HG03469 (cell line): ENCODE measurements around the gene CDH2.

ENCODE experiments used
- ATAC-seq: cut with Tn5 transposase; IDR thresholded peaks from one replicate; pipeline ENCODE4 v1.9.1; 2021; ENCODE audit warnings: mild to moderate bottlenecking, moderate library complexity, moderate number of reproducible peaks; ENCODE audit not compliant: unreplicated experiment

Gene CDH2

DNA sequence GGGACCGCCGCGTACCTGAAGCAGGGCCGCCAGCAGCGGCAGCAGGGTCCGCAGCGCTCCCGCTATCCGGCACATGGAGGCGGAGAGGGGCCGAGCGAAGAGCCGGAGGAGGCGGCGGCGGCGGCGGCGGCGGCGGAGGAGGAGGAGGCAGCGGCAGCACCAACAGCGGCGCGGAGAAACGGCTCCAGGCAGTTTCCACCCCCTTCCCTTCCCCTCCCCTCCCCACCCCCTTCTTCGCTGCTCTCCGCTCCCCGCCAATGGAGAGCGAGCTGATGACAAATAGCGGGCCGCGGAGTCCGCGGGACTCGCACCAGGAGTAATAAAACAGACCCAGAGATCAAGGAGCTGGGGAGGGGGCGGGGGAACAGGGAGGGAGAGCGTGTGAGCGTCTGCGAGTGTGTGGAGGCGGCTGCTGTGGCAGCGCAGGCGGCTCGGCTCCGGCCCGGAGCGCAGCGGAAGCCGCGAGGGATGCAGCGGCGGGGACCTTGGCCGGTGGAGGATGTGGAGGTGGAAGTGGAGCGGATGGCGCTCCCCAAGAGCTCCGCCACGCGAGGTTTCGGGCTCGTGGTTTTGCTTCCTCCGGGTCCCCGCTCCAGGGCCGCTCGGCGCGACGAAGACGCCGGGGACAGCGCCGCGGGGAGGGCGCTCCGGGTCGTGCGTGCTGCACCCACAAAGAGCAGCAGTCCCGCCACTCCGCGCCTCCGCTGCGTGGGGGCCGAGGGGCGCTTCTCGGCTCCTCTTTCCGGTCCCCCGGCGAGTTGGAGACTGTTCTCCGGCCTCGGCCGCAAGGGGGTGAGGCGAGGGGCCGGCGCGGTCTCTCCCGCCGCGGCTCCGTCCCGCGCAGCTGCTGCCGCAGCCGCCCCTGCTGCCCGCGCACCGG, at the start of gene CDH2:
Gene CDH2, minus strand, starts transcription at position 183 of the 880 bp plus-strand sequence. Its CDS starts 108 bp downstream, at position 75.
- ATAC-seq: no peak

DNA sequence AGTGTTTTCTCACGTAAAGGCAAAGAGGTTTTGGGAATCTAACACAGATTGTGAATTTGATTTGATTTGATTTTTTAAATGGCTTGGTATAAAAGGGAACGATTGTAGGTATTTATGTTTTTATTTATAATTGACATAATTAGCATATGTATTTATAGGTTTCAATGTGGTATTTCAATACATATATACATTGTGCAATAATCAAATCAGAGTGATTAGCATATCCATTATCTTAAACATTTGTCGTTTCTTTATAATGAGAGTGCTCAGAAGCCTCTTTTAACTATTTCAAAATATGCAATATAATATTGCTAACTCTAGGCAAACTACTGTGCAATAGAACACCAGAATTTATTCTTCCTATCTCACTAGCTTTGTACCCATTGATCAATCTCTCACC, 35.1 kb upstream of the CDH2 start:
- no peak for ATAC-seq

DNA sequence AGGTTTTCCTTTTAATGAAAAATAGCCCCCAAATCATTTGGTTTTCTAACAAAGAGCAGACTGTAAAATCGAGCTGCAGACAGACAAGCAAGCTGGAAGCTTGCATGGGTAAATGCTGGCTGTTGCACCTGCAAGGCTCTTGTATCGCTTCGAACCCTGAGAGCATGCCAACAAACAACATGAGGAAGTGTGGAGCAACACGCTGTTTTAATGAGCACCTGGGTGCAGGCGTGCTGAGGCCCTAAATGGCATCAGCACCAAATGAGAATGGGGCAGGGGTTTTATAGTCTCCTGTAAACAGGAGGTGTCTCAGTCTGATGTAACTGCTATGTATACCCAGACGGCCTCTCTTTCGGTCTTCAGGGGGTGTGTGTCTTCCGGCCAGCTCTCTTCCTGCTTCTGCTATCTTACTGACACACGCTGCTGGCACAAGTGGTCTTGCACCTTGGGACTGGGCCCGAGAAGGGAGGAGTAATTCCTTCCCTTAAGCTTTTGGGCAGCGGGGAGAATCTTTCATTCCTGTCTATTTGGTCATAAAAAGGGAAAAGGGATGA, 31.9 kb upstream of the CDH2 start:
- no peak for ATAC-seq

DNA sequence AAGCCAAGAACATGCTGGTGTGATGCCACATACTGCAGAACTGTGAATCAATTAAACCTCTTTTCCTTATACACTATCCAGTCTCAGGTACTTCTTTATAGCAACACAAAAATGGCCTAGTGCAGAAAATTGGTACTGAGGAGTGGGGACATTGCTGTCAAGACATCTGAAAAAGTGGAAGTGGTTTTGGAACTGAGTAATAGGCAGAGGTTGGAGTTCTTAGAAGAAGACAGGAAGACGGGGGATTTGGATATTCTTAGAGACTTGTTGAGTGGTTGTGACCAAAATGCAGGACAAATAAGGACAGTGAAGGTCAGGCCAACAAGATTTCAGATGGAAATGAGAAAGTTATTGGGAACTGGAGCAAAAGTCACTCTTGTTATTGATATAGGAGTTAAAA, 31.3 kb upstream of the CDH2 start:
- no peak for ATAC-seq

DNA sequence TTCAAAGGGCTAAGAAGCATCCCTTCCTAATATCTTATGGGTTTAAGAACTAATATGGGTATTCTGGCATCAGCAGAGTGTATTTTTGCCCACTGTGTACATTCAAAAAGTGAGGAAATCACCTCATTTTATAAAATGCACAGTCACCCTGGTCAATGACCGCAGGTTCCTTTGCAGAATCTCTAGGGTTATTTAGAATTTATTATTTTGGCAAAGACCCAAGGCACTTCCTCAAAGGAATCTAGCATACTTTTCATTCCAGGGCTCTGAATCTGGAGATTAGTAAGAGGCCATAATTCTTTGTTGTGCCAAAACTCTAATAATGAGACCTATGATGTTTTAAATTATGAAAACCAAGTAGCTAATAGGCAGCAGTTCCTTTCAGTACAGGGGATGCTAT, 27.2 kb upstream of the CDH2 start:
- no peak for ATAC-seq

DNA sequence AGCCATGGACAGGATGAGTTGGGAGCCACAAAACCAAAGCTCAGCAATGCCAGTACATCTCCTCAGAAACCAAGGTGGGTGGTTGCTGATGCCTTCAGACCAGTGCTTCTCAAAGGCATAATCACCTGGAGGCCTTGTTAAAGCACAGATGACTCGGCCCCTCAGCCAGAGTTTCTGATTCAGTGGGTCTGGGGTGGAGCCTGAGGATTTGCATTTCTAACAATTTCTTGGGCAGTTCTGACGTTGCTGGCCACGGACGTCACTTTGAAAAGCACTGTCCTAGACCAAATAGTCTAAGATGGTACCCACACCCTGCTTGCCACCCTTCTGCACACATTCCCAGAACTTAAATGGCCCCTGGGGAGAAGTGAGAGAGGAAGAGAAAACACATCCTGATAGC, 24.1 kb upstream of the CDH2 start:
- ATAC-seq: no peak

DNA sequence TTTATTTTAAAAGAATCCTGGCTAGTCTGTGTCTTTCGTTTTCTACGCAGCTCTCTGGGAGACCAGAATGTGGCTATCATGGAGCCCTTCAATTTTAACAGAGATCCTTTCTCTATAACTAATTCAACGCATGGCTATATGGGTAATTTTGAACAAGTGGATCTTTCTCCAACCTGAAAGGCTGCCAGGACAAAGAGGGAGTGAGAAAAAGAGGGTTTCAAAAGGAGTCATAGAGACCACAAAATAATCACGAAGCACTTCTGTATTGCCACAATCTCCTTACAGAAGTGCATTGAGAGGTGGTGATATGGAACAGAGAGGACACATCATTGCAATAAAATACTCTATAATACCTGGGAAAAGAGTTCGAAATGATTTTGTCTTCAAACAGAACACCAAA, 21.7 kb upstream of the CDH2 start:
- no peak for ATAC-seq

DNA sequence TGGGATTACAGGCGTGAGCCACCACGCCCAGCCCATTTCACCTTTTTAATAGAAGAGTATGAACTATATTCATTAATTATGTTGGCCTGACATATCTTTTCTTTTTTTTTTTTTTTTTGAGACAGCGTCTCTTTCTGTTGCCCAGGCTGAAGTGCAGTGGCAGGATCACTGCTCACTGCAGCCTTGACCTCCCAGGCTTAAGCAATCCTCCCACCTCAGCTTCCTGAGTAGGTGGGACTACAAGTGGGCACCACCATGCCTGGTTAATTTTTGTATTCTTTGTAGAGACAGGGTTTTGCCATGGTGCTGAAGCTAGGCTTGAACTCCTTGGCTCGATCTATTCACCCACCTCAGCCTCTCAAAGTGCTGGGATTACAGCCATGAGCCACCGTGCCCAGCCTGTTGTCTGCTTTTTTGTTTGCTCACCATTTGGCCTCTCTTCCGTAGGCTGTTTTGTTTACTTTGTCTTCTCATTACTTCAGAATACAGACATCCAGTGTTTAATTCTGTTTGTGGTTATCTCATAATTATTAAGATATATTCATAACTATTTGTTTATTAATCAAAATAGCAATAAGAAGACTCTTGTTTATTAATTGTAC, 16.3 kb upstream of the CDH2 start:
- no peak for ATAC-seq

DNA sequence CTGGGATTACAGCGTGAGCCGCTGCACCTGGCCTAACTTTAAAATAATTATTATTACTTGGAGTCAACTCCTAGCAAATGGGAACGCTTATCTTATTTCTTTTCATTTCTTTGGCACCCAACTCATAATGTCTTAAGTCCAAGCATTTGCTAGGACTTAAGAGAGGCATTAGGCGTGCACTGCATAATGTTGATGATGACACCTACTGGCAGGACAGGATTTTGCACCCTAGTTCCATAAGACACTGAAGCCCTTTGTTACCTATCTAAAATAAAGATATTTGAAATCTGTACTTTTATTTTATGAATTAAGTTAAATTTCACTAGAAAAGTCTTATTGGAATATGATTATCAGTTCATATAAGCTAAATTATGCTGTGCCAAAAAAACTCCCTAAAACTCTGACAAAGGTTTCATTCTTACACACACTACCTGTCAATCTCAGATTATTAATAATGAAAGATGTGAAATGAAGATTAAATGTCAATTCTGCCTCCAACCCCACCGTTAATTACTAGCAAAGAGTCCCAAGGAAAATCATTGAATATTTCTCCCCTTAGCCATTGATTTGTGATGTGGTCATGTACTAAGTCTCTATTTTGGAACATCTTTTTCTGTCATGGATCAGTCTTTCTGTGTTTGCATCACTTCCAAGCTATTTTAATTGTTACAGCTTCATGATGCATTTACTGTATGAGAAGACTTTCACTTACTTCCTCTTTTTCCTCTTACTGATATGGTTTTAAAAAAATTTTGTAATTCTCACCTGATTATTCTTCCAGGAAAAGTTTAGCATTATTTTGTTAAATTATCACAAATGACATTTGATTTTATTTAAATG, 12.7 kb upstream of the CDH2 start:
- ATAC-seq: peak; percentile 76

DNA sequence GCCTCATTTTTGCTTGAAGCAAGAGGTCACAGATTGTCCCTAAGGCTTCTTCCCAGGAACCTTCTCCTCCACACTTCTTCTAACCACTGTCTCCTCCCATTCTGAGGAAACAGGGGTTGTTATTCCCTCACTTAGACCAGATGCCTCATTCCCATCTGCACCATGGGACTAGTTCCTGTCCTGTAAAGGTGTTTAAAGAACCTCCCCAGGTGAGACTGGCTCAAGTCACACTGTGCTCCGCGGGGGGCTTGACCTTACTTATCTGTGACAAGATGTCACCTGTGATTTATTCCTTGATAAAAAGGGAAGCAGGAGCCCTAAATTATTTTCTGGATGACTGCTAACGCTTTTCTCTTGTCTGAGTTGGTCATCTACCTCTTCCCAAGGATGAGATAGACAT, 8.2 kb upstream of the CDH2 start:
- no peak for ATAC-seq

DNA sequence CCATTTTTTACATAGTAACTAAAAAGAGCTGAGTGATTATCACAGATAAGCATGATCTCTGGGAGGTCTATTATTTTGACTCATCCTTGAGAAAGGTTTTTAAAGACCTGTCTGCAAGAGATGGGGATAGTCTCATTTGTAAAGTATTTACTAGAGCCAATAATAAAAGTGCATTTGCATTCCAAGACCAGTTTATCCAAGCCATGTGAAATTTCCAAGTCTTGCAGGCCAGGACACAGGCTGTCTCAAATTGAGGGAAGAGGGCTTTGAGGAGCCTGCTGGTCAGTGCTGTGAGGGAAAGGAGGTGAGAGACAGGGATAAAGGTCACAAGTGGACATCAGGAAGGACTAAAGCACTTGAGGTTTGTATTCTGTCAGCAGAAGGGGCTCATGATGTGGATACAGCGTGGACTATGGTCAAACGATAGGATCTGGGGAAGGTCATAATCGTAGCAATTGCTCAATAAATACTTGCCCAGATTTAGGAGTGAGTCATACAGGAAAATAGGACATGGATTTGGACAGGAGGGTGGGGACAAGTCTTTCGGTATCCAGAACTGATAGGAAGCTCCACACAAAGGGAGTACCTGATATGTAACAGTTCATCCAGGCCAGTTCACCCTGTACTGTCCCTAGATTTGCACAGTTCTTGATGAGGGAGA, 6.6 kb upstream of the CDH2 start:
- no peak for ATAC-seq

DNA sequence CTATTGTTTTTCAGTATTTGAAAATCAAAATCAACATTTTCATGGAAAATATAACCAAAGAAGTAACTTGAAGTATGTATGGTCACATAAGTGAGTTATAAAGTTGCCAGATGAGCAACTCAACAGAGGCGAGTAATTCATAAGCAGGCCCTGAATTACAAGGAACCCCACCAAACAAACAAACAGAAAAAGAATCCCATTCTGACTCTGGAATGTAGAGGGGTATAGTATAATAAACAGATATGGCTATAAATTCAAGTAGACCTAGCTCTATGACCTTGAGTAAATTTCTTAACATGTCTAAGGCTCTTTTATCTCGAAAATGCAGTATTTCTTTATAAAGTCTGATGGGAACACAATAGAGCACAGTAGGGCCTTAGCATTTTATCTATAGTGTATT, 4.7 kb upstream of the CDH2 start:
- ATAC-seq: no peak

DNA sequence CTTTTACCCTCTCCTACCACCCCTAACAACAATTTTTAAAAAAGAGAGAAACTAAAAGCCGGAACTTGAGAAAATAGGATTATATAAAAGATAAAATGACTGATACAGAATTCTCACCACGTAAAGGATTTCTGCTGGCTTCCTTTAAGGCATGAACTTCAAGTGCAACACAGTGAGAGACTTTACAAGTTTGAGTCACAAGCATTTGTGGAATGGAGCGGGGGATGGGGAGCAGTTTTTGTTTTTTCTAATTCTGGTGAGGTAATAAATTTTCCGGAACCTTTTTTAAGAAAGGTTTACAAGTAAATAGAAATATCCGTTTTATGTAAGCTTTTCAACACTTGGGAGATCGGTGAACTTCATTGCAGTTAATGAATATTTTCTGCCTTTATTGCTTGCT, 1.8 kb upstream of the CDH2 start:
- ATAC-seq: no peak

DNA sequence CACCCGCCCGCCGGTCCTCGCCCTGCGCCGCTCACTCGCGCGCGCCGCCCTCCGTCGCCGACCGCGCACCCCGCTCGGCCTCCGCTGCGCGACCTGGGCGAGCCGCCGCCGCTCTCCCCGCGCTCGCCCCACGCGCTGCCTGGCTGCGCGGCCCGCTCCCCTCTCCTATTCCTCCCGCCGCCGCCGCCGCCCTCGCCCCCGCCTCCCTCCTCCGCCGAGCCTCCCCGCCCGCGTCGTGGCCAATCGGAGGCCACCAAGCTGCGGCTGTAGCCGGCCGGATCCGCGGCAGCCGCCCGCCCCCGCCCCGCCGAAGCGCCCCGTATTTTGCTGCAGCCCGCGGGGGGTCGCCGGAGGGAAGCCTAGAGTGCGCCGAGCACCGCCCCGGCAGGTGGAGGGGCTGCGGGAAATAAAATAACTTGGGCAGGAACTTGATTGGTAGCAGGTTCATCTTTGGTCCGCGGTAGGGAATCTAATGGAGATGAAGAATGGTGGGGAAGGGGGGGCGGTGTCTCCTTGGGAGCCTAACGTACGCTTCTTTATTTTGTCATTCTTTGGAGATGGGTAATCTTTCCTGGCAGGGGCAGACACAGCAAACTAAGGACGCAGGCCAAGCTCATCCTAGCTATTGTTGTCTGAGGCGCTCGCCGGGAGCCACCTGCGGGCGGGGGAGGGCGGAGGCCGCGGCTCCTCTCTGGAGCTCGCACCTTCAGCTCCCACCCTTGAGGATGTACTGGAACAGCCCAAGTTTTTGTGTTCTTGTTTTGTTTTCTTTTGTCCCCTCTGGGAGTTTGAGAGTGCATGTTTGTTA, 1.1 kb upstream of the CDH2 start:
- ATAC-seq: no peak

DNA sequence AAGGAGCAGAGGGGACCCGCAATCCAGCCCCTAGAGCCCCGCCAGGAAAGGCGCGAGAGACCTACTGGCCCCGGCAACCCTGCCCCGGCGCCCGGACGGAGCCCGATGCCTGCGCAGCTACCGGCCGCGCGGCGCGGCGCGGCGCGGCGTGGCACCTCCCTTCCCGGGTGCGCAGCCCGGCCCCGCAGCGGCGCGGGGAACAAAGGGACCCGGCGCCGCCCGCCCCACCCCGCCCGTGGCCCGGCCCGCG, 307 bp downstream of the CDH2 start:
- ATAC-seq: no peak

DNA sequence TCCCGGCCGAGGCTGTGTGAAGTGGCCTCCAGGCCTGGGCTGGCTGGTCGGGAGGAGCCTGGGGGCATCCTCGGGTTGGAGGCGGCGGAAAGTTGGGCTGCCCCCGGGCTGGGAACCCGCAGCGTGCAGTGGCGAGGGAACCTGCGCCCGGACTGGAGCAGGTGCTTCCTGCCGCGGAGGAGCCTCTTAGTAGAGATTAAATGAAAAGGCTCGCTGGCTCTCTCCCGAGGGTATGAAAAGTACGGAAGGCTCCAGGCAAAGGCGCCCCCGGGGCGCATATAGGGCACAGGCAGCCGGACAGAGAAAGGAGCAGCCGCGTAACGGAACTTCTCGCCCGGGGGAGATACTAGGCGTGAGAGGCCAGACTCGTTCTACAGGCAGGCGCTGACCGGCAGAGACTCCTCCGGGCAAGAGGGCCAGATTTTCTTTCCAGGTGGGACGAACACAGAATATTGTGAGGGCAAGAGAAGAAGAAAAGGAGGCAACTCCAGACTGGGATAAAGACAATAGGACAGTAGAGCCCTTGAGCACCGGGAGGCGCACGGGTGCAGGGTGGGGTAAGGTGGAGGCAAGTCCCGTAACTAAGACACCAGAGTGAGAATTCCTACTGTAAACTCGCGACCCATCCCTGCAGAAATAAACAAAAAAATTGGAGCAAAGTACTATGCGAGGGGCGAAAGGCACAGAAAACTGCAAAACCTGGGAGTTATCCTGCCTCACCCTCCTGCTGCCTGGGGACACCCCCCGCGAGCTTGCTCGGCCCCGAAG, 816 bp downstream of the CDH2 start:
- ATAC-seq: no peak

DNA sequence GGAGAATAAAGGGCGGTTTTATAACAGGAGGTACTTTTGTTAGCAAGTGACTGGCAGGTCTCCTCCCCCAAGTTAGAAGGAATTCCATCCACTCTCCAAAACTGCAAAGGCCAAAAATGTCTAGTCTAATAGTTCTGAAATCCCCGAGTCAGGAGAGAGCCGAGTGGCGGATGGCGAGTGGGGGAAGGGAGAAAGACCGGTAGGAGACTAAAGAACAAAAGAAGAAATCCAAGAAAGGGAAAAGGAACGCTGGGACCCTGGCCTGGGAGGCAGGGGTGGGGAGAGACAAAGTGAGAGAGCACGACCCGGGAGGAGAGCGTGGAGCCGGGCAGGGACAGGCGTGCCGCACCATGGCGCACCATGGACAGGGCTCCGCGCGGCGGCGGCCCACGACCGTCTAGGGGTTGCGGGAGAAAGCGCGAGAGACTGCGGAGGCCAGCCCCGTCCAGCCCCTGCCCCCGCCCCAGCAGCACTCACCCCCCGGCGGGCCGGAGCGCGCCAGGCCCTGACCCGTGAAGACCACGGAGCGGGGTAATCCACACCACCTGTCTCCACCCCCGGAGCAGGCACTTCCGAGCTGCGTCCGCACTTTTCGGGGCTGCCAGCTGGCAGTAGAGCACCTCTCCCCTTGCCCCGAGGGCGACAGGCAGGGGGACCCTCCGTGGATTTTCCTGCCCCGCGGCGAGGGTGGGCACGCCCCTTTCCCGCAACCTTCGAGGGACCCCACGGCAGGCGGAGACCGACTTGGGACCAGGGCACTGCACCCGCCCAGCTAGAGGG, 1.6 kb downstream of the CDH2 start:
- no peak for ATAC-seq

DNA sequence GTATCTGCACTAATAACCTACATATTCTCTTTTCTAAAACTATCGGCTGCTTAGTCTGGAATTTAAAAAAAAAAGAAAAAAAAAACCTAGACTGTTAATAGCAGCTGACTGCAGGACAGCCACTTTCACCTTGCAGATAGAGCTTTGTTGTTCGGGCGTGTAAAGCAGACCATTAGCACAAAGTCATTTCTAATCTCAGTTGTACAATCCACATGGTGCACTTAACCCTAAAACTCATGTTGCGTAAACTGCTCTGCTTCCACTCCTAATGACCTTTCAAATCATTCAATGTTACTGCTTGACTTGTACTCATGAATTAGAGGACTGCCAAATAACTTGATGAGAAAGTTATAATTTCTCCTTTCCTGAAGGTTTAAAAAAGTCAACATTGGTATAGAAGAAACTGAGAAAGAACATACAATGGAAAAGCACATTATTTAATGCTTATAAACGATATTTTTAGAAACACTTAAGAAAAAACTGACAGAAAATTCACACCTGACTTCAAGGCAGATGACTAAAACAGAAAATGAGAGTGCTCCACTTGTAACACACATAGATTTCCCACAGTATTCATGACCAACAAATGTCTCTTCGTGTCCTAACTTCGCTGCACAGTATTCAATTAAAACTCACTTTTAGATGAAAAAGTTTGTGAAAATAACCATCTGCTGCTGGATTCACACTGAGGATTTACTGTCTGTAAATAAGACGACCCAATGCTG, 2.6 kb downstream of the CDH2 start:
- ATAC-seq: no peak
